AG08395 (cell line): ENCODE results near the gene ODR4.
"Not testable (repeated sequence)": the region's sequence is repeated elsewhere in the genome, so short reads cannot be mapped to it uniquely, and the experiment has no call there.

Experiments used
- DNase-seq: peaks from one replicate; pipeline ENCODE4 v3.0.0; 2012; ENCODE audit warnings: mixed read lengths, low spot score

ODR4 gene

DNA sequence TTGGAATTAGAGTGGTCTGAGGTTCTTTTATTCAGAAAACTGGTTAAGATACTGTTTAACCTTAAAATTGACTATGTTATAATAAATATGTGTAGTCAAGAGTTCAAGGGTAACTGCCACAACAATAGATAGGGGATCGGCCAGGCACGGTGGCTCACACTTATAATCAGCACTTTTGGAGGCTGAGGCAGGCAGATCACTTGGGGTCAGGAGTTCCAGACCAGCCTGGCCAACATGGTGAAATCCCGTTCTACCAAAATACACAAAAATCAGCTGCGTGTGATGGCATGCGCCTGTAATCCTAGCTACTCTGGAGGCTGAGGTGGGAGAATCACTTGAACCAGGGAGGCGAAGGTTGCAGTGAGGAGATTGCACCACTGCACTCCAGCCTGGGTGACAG, 45.8 kb downstream of the ODR4 start:
- DNase-seq = no peak

GRCh38 chr1:186424539-186424938, 48.9 kb downstream of the ODR4 start:
- no peak for DNase-seq

GRCh38 chr1:186426118-186426517, 50.5 kb downstream of the ODR4 start:
- no peak for DNase-seq

GRCh38 chr1:186429017-186429416, 53.4 kb downstream of the ODR4 start:
- no peak for DNase-seq

DNA sequence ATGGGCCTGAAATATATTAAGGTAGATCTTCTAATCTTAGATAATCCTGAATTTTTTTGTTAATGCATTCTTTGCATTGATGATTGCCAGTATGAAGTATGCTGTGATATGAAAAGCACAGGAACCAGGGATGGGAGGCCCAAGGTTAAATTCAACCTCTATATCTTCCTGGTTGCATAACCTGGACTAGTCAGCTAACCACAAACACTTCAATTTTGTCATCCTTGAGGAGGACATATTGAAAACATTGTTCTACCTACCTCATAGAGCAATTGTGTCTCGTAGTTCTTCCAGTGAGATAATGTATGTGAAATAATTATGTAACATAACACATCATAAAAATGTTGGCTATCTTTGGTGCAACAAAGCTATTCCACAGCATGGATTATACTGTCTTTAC, 59.7 kb downstream of the ODR4 start:
- DNase-seq = no peak

DNA sequence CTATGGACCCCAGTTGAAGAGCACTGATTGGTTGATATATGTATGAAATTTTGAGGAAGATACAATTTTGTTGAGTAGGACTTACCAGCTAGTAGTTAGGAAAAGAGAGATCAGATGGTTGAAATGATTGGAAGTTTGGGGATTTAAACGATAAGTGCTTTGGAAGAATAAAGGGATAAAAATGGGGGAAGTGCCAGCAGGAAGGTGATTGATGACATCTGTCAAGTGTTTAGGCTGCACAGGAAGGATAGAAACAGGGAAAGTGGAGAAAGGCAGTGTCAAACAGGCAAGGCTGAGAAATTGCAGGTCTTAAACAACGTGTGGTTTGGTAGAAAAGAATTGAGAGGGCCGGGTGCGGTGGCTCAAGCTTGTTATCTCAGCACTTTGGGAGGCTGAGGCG, 62.9 kb downstream of the ODR4 start:
- no peak for DNase-seq

GRCh38 chr1:186440584-186440983, 64.9 kb downstream of the ODR4 start:
- DNase-seq = no peak

- DNase-seq = no peak
Observed at GRCh38 chr1:186442651-186443375, 67.2 kb downstream of the ODR4 start.

GRCh38 chr1:186443638-186444037, 68.0 kb downstream of the ODR4 start:
- DNase-seq = no peak

- DNase-seq = no peak
Observed at GRCh38 chr1:186446152-186446551, 70.5 kb downstream of the ODR4 start.

DNA sequence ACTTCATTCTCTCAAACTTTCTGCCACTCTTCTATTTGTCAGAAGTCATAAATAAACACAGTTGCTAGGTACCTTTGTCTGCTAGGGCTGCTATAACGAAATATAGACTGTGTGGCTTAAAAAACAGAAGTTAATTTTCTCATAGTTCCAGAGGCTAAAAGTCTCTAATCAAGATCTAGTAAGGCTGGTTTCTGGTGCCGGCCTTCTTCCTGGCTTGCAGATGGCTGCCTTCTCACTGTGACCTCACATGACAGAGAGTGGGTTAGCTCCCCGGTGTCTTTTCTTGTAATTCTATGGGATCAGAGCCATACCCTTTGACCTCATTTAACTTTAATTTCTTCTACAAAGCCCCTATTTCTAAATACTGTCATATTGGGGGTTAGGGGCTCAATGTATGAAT, 79.3 kb downstream of the ODR4 start:
- no peak for DNase-seq

GRCh38 chr1:186456729-186457255, 81.2 kb downstream of the ODR4 start:
- no peak for DNase-seq

DNA sequence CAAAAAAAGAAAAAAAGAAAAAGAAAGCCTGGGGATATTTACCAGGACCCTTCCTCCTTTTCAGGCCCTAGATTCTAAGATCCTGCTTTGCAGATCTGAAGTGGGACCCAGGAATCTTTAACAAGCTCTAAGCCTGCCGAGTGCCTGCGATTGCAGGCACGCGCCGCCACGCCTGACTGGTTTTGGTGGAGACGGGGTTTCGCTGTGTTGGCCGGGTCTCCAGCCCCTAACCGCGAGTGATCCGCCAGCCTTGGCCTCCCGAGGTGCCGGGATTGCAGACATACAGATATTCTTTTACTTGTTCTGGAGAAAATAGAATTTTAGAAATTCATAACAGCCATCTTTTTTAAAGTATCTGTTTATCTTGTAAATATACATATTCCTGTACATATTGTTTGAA, 83.5 kb downstream of the ODR4 start:
- DNase-seq = not testable (repeated sequence)

- DNase-seq = no peak
Observed at GRCh38 chr1:186461014-186461413, 85.4 kb downstream of the ODR4 start, which contains the start of gene PDC. Gene PDC, minus strand, starts transcription at chr1:186461114. Its CDS starts 11,655 bp downstream, at chr1:186449459.

DNA sequence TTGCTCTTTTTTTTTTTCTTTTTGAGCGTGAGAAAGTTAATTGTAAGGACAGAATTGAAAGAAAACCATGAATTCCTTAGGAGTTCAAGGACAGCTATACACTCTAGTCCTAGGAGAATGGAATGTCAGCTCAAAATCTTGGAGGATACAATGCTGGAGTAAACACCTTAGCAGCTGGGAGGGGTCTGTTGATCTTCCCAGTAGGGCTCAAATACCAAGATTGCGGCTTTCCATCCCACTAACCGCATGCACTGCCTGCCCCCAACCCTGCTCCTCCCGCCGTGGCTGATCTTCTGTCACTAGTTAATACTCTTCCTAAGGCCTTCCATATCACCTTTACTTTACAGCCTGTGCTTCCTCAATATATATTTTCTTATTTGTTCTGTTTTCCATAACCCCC, 87.9 kb downstream of the ODR4 start:
- no peak for DNase-seq

DNA sequence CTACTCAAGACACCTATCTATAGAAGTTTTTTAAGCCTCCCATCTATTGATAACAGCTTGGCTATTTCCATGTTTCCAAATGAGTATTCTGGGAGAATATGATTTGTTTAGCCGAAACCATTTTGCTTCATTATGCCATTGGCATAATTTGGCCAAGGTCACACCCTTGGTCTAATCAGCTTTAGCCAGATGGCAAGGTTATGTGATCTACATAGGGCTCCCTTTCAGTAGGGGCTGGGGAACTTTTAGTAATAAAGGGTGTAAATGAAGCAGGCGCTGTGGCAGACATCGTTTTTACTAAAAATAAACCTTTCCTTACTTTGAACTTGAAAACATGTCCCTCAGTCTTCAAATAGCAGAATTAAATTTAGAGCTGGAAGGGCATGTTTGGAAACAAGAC, 88.3 kb downstream of the ODR4 start:
- DNase-seq = no peak

DNA sequence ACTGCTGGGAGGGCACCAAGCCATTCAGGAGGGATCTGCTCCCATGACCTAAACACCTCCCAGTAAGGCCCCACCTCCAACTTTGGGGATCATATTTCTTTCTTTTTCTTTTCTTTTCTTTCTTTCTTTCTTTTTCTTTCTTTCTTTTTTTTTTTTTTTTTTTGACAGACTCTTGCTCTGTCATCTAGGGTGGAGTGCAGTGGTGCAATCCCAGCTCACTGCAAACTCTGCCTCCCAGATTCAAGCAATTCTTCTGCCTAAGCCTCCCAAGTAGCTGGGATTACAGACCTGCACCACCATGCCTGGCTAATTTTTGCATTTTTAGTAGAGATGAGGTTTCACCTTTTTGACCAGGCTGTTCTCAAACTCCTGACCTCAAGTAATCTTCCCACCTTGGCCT, 89.9 kb downstream of the ODR4 start:
- DNase-seq = not testable (repeated sequence)

- no peak for DNase-seq
Observed at GRCh38 chr1:186465946-186466345, 90.3 kb downstream of the ODR4 start.
